ENCODE results near the gene MYPOP. TPM values are rescaled to one million over a fixed set of nuclear protein-coding genes. Genes with fewer than 3 reads are reported as not detected.
"Not testable (repeated sequence)": the region's sequence is repeated elsewhere in the genome, so short reads cannot be mapped to it uniquely, and the experiment has no call there.

MYPOP gene
- total and polyA plus RNA-seq, 3 experiments from 2014 or later, result 0.46 to 5.8 (median 4.9) TPM

- H3K27ac ChIP-seq (ENCODE audit: low read depth, low read length); H3K36me3 ChIP-seq (ENCODE audit: insufficient read depth, low read length); H3K27me3 ChIP-seq (ENCODE audit: insufficient read depth, low read length, poor library complexity, severe bottlenecking); H3K4me3 Mint-ChIP-seq; H3K9me3 ChIP-seq (ENCODE audit: low read length); H3K4me3 ChIP-seq (ENCODE audit: low read length); DNase-seq; H3K27me3 Mint-ChIP-seq; H3K4me1 ChIP-seq (ENCODE audit: insufficient read depth, low read length); POLR2A ChIA-PET; H3K9me3 Mint-ChIP-seq: not testable (repeated sequence)
- H3K4me1 Mint-ChIP-seq, result peaks cover 12 to 14% (median 13%) of the 10 kb centered on the region in 3 donors
- CTCF ChIA-PET, result interaction anchor here (1.0 to 1.6 kb wide), 3 partner anchors 10 to 31 kb away, joined by 3 to 5 read pairs (median 3); partner anchors contain the start of genes FOXA3 and IRF2BP1
- peaks cover 0 to 41% (median 2%) of the 10 kb centered on the region in 3 donors for H3K36me3 Mint-ChIP-seq
- H3K27ac Mint-ChIP-seq, result peak overlapping the region in 1 of 8 donors; percentile 29
These were observed 6.3 kb downstream of the MYPOP start for GRCh38 chr19:45895983-45896599.

- peak overlapping the region in 2 of 8 donors; percentile 29 to 78 for H3K27ac Mint-ChIP-seq
- H3K27me3 ChIP-seq (ENCODE audit: insufficient read depth, low read length, poor library complexity, severe bottlenecking), result no peaks in the 10 kb centered on the region
- no peaks in the 10 kb centered on the region for H3K9me3 Mint-ChIP-seq
- no peak overlapping the region for H3K4me3 ChIP-seq (ENCODE audit: low read length)
- ChIA-PET POLR2A (no interaction called here), CTCF (interaction anchor here (1.0 to 1.6 kb wide), 3 partner anchors 10 to 31 kb away, joined by 3 to 5 read pairs (median 3); partner anchors contain the start of genes FOXA3 and IRF2BP1)
- H3K9me3 ChIP-seq (ENCODE audit: low read length), result no peaks in the 10 kb centered on the region
- H3K27me3 Mint-ChIP-seq, result no peaks in the 10 kb centered on the region
- H3K4me1 ChIP-seq (ENCODE audit: insufficient read depth, low read length), result peaks cover 2% of the 10 kb centered on the region
- H3K36me3 ChIP-seq (ENCODE audit: insufficient read depth, low read length), result no peaks in the 10 kb centered on the region
- peaks cover 0 to 39% (median 2%) of the 10 kb centered on the region in 3 donors for H3K36me3 Mint-ChIP-seq
- no peak for DNase-seq
- no peak overlapping the region for H3K4me3 Mint-ChIP-seq
- no peak overlapping the region for H3K27ac ChIP-seq (ENCODE audit: low read depth, low read length)
- H3K4me1 Mint-ChIP-seq, result peaks cover 8 to 9% (median 8%) of the 10 kb centered on the region in 3 donors
These were observed 6.9 kb downstream of the MYPOP start for GRCh38 chr19:45895519-45895972.

- no peak overlapping the region for H3K27ac ChIP-seq (ENCODE audit: low read depth, low read length)
- H3K36me3 ChIP-seq (ENCODE audit: insufficient read depth, low read length), result no peaks in the 10 kb centered on the region
- H3K4me3 Mint-ChIP-seq, result no peak overlapping the region
- CTCF ChIA-PET, result no interaction called here
- H3K27ac Mint-ChIP-seq, result no peak overlapping the region
- H3K9me3 ChIP-seq (ENCODE audit: low read length), result no peaks in the 10 kb centered on the region
- peaks cover 5% of the 10 kb centered on the region for H3K4me1 ChIP-seq (ENCODE audit: insufficient read depth, low read length)
- no peak overlapping the region for H3K4me3 ChIP-seq (ENCODE audit: low read length)
- no peak for DNase-seq
- no peaks in the 10 kb centered on the region for H3K27me3 ChIP-seq (ENCODE audit: insufficient read depth, low read length, poor library complexity, severe bottlenecking)
- peaks cover 0 to 26% (median 2%) of the 10 kb centered on the region in 3 donors for H3K36me3 Mint-ChIP-seq
- peaks cover 8 to 18% (median 11%) of the 10 kb centered on the region in 3 donors for H3K4me1 Mint-ChIP-seq
- POLR2A ChIA-PET, result no interaction called here
- H3K9me3 Mint-ChIP-seq, result no peaks in the 10 kb centered on the region
- peaks cover 0 to 3% of the 10 kb centered on the region in 2 donors for H3K27me3 Mint-ChIP-seq
These were observed 11.5 kb downstream of the MYPOP start for GRCh38 chr19:45890877-45891276.

- ChIA-PET POLR2A (interaction anchor here (0.7 kb wide), 1 partner anchor 14 kb away, joined by 5 read pairs; no protein-coding TSS in a partner anchor), CTCF (interaction anchor here (0.7 to 1.2 kb wide), 2 partner anchors 12 to 25 kb away, joined by 3 read pairs; partner anchors contain the start of gene FOXA3)
- no peaks in the 10 kb centered on the region for H3K36me3 ChIP-seq (ENCODE audit: insufficient read depth, low read length)
- H3K27ac Mint-ChIP-seq, result peak overlapping the region in 2 of 8 donors; percentile 46 to 79
- peaks cover 14% of the 10 kb centered on the region for H3K4me1 ChIP-seq (ENCODE audit: insufficient read depth, low read length)
- no peak for DNase-seq
- no peaks in the 10 kb centered on the region for H3K9me3 Mint-ChIP-seq
- H3K27ac ChIP-seq (ENCODE audit: low read depth, low read length), result no peak overlapping the region
- no peak overlapping the region for H3K4me3 Mint-ChIP-seq
- H3K27me3 Mint-ChIP-seq, result peaks cover 0 to 3% of the 10 kb centered on the region in 2 donors
- H3K27me3 ChIP-seq (ENCODE audit: insufficient read depth, low read length, poor library complexity, severe bottlenecking), result no peaks in the 10 kb centered on the region
- peaks cover 0 to 16% (median 2%) of the 10 kb centered on the region in 3 donors for H3K36me3 Mint-ChIP-seq
- no peaks in the 10 kb centered on the region for H3K9me3 ChIP-seq (ENCODE audit: low read length)
- no peak overlapping the region for H3K4me3 ChIP-seq (ENCODE audit: low read length)
- peaks cover 9 to 24% (median 11%) of the 10 kb centered on the region in 3 donors for H3K4me1 Mint-ChIP-seq
These were observed 13.1 kb downstream of the MYPOP start for GRCh38 chr19:45889210-45889885.

GRCh38 chr19:45887200-45887710 is 15.2 kb downstream of the MYPOP start:
- peak overlapping the region; percentile 92 for H3K4me3 ChIP-seq (ENCODE audit: low read length)
- ChIA-PET CTCF (interaction anchor here (1.5 to 2.7 kb wide), 2 partner anchors 16 to 24 kb away, joined by 9 to 16 read pairs; partner anchors contain the start of genes FOXA3, MYPOP and SYMPK), POLR2A (interaction anchor here (2.2 to 2.6 kb wide), 2 partner anchors 15 to 23 kb away, joined by 19 to 22 read pairs; partner anchors contain the start of genes FOXA3, MYPOP and SYMPK)
- Mint-ChIP-seq H3K4me3 (peak overlapping the region; percentile 92 to 99 (median 96)), H3K27me3 (peaks cover 0 to 3% of the 10 kb centered on the region in 2 donors), H3K9me3 (no peaks in the 10 kb centered on the region), H3K27ac (peak overlapping the region; percentile 92 to 99 (median 99)), H3K4me1 (peaks cover 16 to 36% (median 22%) of the 10 kb centered on the region in 3 donors), H3K36me3 (peaks cover 0 to 21% (median 4%) of the 10 kb centered on the region in 3 donors)
- no peaks in the 10 kb centered on the region for H3K36me3 ChIP-seq (ENCODE audit: insufficient read depth, low read length)
- H3K27me3 ChIP-seq (ENCODE audit: insufficient read depth, low read length, poor library complexity, severe bottlenecking), result no peaks in the 10 kb centered on the region
- DNase-seq, result no peak
- peak overlapping the region; percentile 83 for H3K27ac ChIP-seq (ENCODE audit: low read depth, low read length)
- no peaks in the 10 kb centered on the region for H3K9me3 ChIP-seq (ENCODE audit: low read length)
- peaks cover 31% of the 10 kb centered on the region for H3K4me1 ChIP-seq (ENCODE audit: insufficient read depth, low read length)

GRCh38 chr19:45886427-45887199 is 15.8 kb downstream of the MYPOP start:
- peak overlapping the region; percentile 92 to 99 (median 99) for H3K27ac Mint-ChIP-seq
- H3K9me3 Mint-ChIP-seq, result no peaks in the 10 kb centered on the region

More at GRCh38 chr19:45886427-45887199, 15.8 kb downstream of the MYPOP start:
- DNase-seq, result peak; percentile 81 to 92 (median 90)
- peaks cover 0 to 3% of the 10 kb centered on the region in 2 donors for H3K27me3 Mint-ChIP-seq
- no peaks in the 10 kb centered on the region for H3K36me3 ChIP-seq (ENCODE audit: insufficient read depth, low read length)
- peaks cover 16 to 36% (median 22%) of the 10 kb centered on the region in 3 donors for H3K4me1 Mint-ChIP-seq
- peaks cover 34% of the 10 kb centered on the region for H3K4me1 ChIP-seq (ENCODE audit: insufficient read depth, low read length)
- peak overlapping the region; percentile 83 for H3K27ac ChIP-seq (ENCODE audit: low read depth, low read length)
- ChIA-PET POLR2A (interaction anchor here (0.6 to 2.6 kb wide), 8 partner anchors 15 to 885 kb away, joined by 3 to 22 read pairs (median 4); partner anchors contain the start of genes FOXA3, MYPOP, QPCTL and RELB), CTCF (interaction anchor here (0.8 to 2.7 kb wide), 6 partner anchors 9 to 130 kb away, joined by 3 to 16 read pairs (median 6); partner anchors contain the start of genes FOXA3, MYPOP, SIX5 and SYMPK)
- no peaks in the 10 kb centered on the region for H3K9me3 ChIP-seq (ENCODE audit: low read length)
- H3K36me3 Mint-ChIP-seq, result peaks cover 0 to 21% (median 4%) of the 10 kb centered on the region in 3 donors
- H3K4me3 ChIP-seq (ENCODE audit: low read length), result peak overlapping the region; percentile 92
- H3K4me3 Mint-ChIP-seq, result peak overlapping the region; percentile 92 to 99 (median 96)
- H3K27me3 ChIP-seq (ENCODE audit: insufficient read depth, low read length, poor library complexity, severe bottlenecking), result no peaks in the 10 kb centered on the region
